ENCODE data around the gene TOP1. TPM values are rescaled to one million over a fixed set of nuclear protein-coding genes. Genes with fewer than 3 reads are reported as not detected.

TOP1 gene
- total and polyA plus RNA-seq, 2 experiments from 2014 or later, result 21.5 to 21.7 TPM

Other genes with a start within 250 kb of the TOP1 start
- gene PLCG1, start 108.7 kb downstream of the TOP1 start, total RNA-seq, result 67.4 and 87.6 TPM in 2 replicates
- gene PLCG1, start 108.7 kb downstream of the TOP1 start, polyA plus RNA-seq, result 43.7 and 48.8 TPM in 2 replicates

Measured in cardiac muscle cell (in vitro differentiated cells and primary cell).